Right lobe of liver (tissue), 6 donors: ENCODE results near the gene OPRM1. TPM values are rescaled to one million over a fixed set of nuclear protein-coding genes. Genes with fewer than 3 reads are reported as not detected.

Experiments used
- ATAC-seq, 4 donors: fragments of 200-7000 bp; cut with Tn5 transposase; one replicate each; pipeline ENCODE4 v1.9.1; 2020; ENCODE audit warnings: mild to moderate bottlenecking in 4 of 4, moderate library complexity in 4 of 4
- DNase-seq, 3 donors: peaks; one replicate each; pipeline ENCODE4 v3.0.0-alpha.2; 2020
- H3K27ac ChIP-seq, 3 donors: fragments of 200-600 bp; one replicate each; pipeline ENCODE4 v1.8.0; 2022
- H3K27me3 ChIP-seq, 2 donors: fragments of 200-600 bp; one replicate each; pipeline ENCODE4 v1.8.0; 2022
- H3K36me3 ChIP-seq, 4 donors: fragments of 200-600 bp; sonication (generic) in 1 of 4; one replicate each; pipeline versions ENCODE4 v1.5.1 to v1.8.0; 2017 to 2022; ENCODE audit warnings: control low read depth in 1 of 4
- H3K4me1 ChIP-seq, 4 donors: fragments of 200-600 bp; sonication (generic) in 1 of 4; one replicate each; pipeline versions ENCODE4 v1.5.1 to v1.8.0; 2017 to 2022; ENCODE audit warnings: control low read depth in 1 of 4
- H3K4me3 ChIP-seq, 3 donors: fragments of 200-600 bp; one replicate each; pipeline ENCODE4 v1.8.0; 2022
- H3K9me3 ChIP-seq, 4 donors: fragments of 200-600 bp; sonication (generic) in 1 of 4; one replicate each; pipeline versions ENCODE4 v1.5.1 to v1.8.0; 2017 to 2022; ENCODE audit warnings: control low read depth in 1 of 4
- CTCF ChIP-seq, 4 donors: fragments of 200-600 bp in 3 of 4; fragments of 450-650 bp in 1 of 4; IDR thresholded peaks; one replicate each; pipeline versions ENCODE4 v1.5.1 to v1.8.0; 2016 to 2022; ENCODE audit warnings: antibody characterized with exemption in 4 of 4, mild to moderate bottlenecking in 2 of 4
- POLR2A ChIP-seq: fragments of 450-650 bp; IDR thresholded peaks from one replicate; pipeline ENCODE4 v1.6.1; 2017; ENCODE audit warnings: antibody characterized with exemption, mild to moderate bottlenecking
- WGBS: methylation state at CpG from one replicate; pipeline ENCODE4 v1.1.6; 2018; ENCODE audit warnings: low coverage, low lambda C conversion rate; ENCODE audit not compliant: insufficient coverage; ENCODE audit errors: missing lambda C conversion rate; 5-methylcytosine and 5-hydroxymethylcytosine counted together
- intact Hi-C, 2 donors: fragments of 100-400 bp; cut with DNase I; formaldehyde crosslinking; loops; one replicate each; pipeline versions ENCODE4 v1.11.2 to v1.14.1; 2022
- total RNA-seq, 6 experiments: library from RNA; depleted of rRNA in 2 of 6; stranded (reverse); fragments of >200 nt in 2 of 6; fragmentation: NEBNext Ultra II Directional in 3 of 6; extraction: Animal tissue kit (Norgen Biotek cat#: 25700) in 3 of 6; gene quantifications; one replicate each; pipeline versions ENCODE4 v1.1.0 to v1.2.4, GENCODE V29; 2016 to 2023
- donor health status: DM: no; HTN: yes; CAD: no.
- donor health status: DM: no; HTN: no; CAD: no.
- donor health status: DM: no; HTN: no; CAD: no.
- donor health status: DM: no; HTN: yes; CAD: no.
- donor health status: DM: no; HTN: yes; CAD: no.

The OPRM1 gene
- total RNA-seq, 6 experiments from 2014 or later, result not detected

- WGBS, result 56% methylated on average over 8 of the region's 8 CpGs
- Histone ChIP-seq H3K36me3 (no peaks in the 10 kb centered on the region), H3K4me3 (no peak overlapping the region), H3K27me3 (no peaks in the 10 kb centered on the region), H3K4me1 (no peaks in the 10 kb centered on the region), H3K9me3 (no peaks in the 10 kb centered on the region), H3K27ac (no peak overlapping the region)
- DNase-seq (no peak), ATAC-seq (no peak)
- intact Hi-C loops, result no loop called here
- TF ChIP-seq CTCF (IDR thresholded peaks at IDR 0.05) (no peak), POLR2A (no peak)
Observed at GRCh38 chr6:154080461-154081189, 41.6 kb downstream of the OPRM1 start.

- H3K27me3 ChIP-seq, result no peaks in the 10 kb centered on the region
- WGBS, result 21% methylated on average over 3 of the region's 3 CpGs
Observed at GRCh38 chr6:154086510-154086909, 47.5 kb downstream of the OPRM1 start.

GRCh38 chr6:154092326-154092962, 53.4 kb downstream of the OPRM1 start:
- no peak for ATAC-seq

More at GRCh38 chr6:154086510-154086909, 47.5 kb downstream of the OPRM1 start:
- no peak for ATAC-seq
- H3K9me3 ChIP-seq, result no peaks in the 10 kb centered on the region
- no peak overlapping the region for H3K4me3 ChIP-seq
- TF ChIP-seq POLR2A (no peak), CTCF (IDR thresholded peaks at IDR 0.05) (no peak)
- no peaks in the 10 kb centered on the region for H3K4me1 ChIP-seq
- H3K27ac ChIP-seq, result no peak overlapping the region
- intact Hi-C loops, result no loop called here
- H3K36me3 ChIP-seq, result no peaks in the 10 kb centered on the region
- DNase-seq, result no peak

GRCh38 chr6:154093231-154094044, 54.4 kb downstream of the OPRM1 start:
- intact Hi-C loops, result no loop called here
- TF ChIP-seq POLR2A (no peak), CTCF (IDR thresholded peaks at IDR 0.05) (no peak)
- no peak overlapping the region for H3K4me3 ChIP-seq
- H3K9me3 ChIP-seq, result no peaks in the 10 kb centered on the region
- H3K36me3 ChIP-seq, result no peaks in the 10 kb centered on the region
- H3K4me1 ChIP-seq, result no peaks in the 10 kb centered on the region
- no peak for DNase-seq
- no peak overlapping the region for H3K27ac ChIP-seq
- ATAC-seq, result no peak
- H3K27me3 ChIP-seq, result no peaks in the 10 kb centered on the region
- 21% methylated on average over 8 of the region's 8 CpGs for WGBS

More at GRCh38 chr6:154092326-154092962, 53.4 kb downstream of the OPRM1 start:
- no peak for DNase-seq
- no peak overlapping the region for H3K4me3 ChIP-seq
- TF ChIP-seq CTCF (IDR thresholded peaks at IDR 0.05) (no peak), POLR2A (no peak)
- H3K36me3 ChIP-seq, result no peaks in the 10 kb centered on the region
- no peak overlapping the region for H3K27ac ChIP-seq
- no peaks in the 10 kb centered on the region for H3K9me3 ChIP-seq
- no peaks in the 10 kb centered on the region for H3K27me3 ChIP-seq
- intact Hi-C loops, result no loop called here
- 55% methylated on average over 4 of the region's 5 CpGs for WGBS
- H3K4me1 ChIP-seq, result no peaks in the 10 kb centered on the region
